Medulla oblongata (tissue), 1 donor: ENCODE data around the gene SGPP1.
"Not testable (repeated sequence)": the region's sequence is repeated elsewhere in the genome, so short reads cannot be mapped to it uniquely, and the experiment has no call there.

Experiments
- DNase-seq: peaks from one replicate; pipeline ENCODE4 v3.0.0-alpha.2; 2015; ENCODE audit errors: extremely low spot score

SGPP1 gene

GRCh38 chr14:63726499-63726898 is 1.4 kb downstream of the SGPP1 start:
- DNase-seq: peak; percentile 38

GRCh38 chr14:63725786-63726460 is 1.9 kb downstream of the SGPP1 start:
- DNase-seq: peak; percentile 34

GRCh38 chr14:63717702-63718101 is 10.2 kb downstream of the SGPP1 start:
- no peak for DNase-seq

GRCh38 chr14:63715360-63715759 is 12.5 kb downstream of the SGPP1 start:
- no peak for DNase-seq

- no peak for DNase-seq
These were observed 14.1 kb downstream of the SGPP1 start for GRCh38 chr14:63713764-63714163.

GRCh38 chr14:63713058-63713457 is 14.8 kb downstream of the SGPP1 start:
- DNase-seq: no peak

- DNase-seq: peak; percentile 22
These were observed 15.7 kb downstream of the SGPP1 start for GRCh38 chr14:63712123-63712522.

- no peak for DNase-seq
These were observed 17.4 kb downstream of the SGPP1 start for GRCh38 chr14:63710497-63710896.

GRCh38 chr14:63709589-63709988 is 18.3 kb downstream of the SGPP1 start:
- no peak for DNase-seq

- DNase-seq: no peak
These were observed 20.6 kb downstream of the SGPP1 start for GRCh38 chr14:63707216-63707615.

GRCh38 chr14:63705561-63706070 is 22.2 kb downstream of the SGPP1 start:
- no peak for DNase-seq

- not testable (repeated sequence) for DNase-seq
These were observed 25.3 kb downstream of the SGPP1 start for GRCh38 chr14:63702530-63702929.

- DNase-seq: no peak
These were observed 26.1 kb downstream of the SGPP1 start for GRCh38 chr14:63701606-63702299.

- no peak for DNase-seq
These were observed 35.4 kb downstream of the SGPP1 start for GRCh38 chr14:63692310-63693020.

GRCh38 chr14:63689132-63689531 is 38.7 kb downstream of the SGPP1 start:
- DNase-seq: no peak

GRCh38 chr14:63686926-63687325 is 40.9 kb downstream of the SGPP1 start:
- no peak for DNase-seq

GRCh38 chr14:63685401-63685800 is 42.5 kb downstream of the SGPP1 start:
- no peak for DNase-seq

GRCh38 chr14:63682727-63683593 is 44.9 kb downstream of the SGPP1 start:
- no peak for DNase-seq

GRCh38 chr14:63678536-63678935 is 49.3 kb downstream of the SGPP1 start:
- no peak for DNase-seq

GRCh38 chr14:63677891-63678379 is 49.9 kb downstream of the SGPP1 start:
- DNase-seq: no peak

GRCh38 chr14:63676615-63677014 is 51.2 kb downstream of the SGPP1 start:
- DNase-seq: no peak
